Measurements from ENCODE around the gene ENTREP1. TPM values are rescaled to one million over a fixed set of nuclear protein-coding genes. Genes with fewer than 3 reads are reported as not detected.
"Not testable (repeated sequence)": the region's sequence is repeated elsewhere in the genome, so short reads cannot be mapped to it uniquely, and the experiment has no call there.

Gene ENTREP1
- total RNA-seq, 4 donors from 2014 or later: 1.5 to 9.2 (median 3.2) TPM

DNA sequence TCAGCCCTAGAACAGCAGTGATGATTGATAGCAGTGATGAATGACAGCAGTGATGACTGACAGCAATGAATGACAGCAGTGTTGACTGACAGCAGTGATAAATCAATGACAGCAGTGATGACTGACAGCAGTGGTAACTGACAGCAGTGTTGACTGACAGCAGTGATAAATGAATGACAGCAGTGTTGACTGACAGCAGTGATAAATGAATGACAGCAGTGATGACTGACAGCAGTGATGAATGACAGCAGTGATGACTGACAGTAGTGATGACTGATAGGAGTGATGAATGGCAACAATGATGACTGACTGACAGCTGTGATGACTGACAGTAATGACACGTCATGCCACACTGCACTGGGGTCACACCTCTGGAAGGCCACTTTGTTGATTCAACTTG, 106.8 kb downstream of the ENTREP1 start:
- no peak for DNase-seq
- Histone ChIP-seq H3K9me3 (no peaks in the 10 kb centered on the region), H3K4me3 (no peak overlapping the region), H3K36me3 (no peaks in the 10 kb centered on the region), H3K27ac (no peak overlapping the region), H3K4me1 (no peaks in the 10 kb centered on the region), H3K27me3 (no peaks in the 10 kb centered on the region)
- intact Hi-C loops (cut with DNase I): no loop called here
- no peak for TF ChIP-seq POLR2A (IDR thresholded peaks at IDR 0.05)
- TF ChIP-seq, protein P1, sequence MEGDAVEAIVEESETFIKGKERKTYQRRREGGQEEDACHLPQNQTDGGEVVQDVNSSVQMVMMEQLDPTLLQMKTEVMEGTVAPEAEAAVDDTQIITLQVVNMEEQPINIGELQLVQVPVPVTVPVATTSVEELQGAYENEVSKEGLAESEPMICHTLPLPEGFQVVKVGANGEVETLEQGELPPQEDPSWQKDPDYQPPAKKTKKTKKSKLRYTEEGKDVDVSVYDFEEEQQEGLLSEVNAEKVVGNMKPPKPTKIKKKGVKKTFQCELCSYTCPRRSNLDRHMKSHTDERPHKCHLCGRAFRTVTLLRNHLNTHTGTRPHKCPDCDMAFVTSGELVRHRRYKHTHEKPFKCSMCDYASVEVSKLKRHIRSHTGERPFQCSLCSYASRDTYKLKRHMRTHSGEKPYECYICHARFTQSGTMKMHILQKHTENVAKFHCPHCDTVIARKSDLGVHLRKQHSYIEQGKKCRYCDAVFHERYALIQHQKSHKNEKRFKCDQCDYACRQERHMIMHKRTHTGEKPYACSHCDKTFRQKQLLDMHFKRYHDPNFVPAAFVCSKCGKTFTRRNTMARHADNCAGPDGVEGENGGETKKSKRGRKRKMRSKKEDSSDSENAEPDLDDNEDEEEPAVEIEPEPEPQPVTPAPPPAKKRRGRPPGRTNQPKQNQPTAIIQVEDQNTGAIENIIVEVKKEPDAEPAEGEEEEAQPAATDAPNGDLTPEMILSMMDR (IDR thresholded peaks at IDR 0.05): no peak
- WGBS, 2 donors: 85 to 90% methylated on average over 1 of the region's 1 CpG

DNA sequence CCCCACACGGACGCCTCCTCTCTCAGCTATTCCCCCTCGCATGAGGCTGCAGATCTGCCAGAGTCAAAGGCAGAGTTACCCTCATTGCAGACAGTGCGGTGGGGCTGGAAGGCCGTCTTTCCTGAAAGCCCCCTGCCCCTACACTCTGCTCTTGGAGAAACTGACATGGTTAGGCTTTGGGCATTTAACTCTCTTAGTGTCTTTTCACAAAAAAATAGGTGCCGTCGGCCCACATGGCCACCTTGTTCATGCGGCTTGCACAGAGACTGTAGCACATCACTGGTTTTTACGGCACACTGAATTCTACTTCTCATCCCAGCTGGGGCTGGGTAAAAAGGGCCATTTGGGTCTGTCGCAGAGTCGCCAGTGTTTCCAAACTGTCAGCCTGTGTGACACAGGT, 107.6 kb downstream of the ENTREP1 start:
- Histone ChIP-seq H3K4me3 (no peak overlapping the region), H3K27me3 (no peaks in the 10 kb centered on the region), H3K27ac (no peak overlapping the region), H3K9me3 (no peaks in the 10 kb centered on the region), H3K4me1 (no peaks in the 10 kb centered on the region), H3K36me3 (no peaks in the 10 kb centered on the region)
- TF ChIP-seq POLR2A (IDR thresholded peaks at IDR 0.05): no peak
- TF ChIP-seq, protein P1 (IDR thresholded peaks at IDR 0.05): no peak
- DNase-seq: no peak
- intact Hi-C loops (cut with DNase I): no loop called here
- WGBS, 2 donors: 95 to 97% methylated on average over 6 to 7 of the region's 11 CpGs

DNA sequence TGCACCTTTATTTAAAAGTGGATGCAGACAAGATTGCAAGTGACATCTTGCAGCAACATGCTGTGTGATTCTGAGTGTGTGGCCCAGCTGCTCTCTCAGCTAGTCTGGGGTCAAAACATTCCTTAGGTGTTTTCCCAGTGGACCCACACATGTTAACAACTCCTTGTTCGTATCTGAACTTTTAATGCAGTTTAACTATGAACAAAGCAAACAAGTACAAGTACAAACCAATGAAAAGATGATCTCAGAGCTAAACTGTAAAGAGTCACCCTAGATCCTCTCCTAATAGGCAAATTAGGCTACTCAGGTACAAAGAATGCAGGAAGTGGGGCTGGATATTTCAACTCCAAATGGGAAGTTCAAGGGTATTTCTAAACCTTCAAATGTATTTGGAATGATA, 108.4 kb downstream of the ENTREP1 start:
- no peak for DNase-seq

DNA sequence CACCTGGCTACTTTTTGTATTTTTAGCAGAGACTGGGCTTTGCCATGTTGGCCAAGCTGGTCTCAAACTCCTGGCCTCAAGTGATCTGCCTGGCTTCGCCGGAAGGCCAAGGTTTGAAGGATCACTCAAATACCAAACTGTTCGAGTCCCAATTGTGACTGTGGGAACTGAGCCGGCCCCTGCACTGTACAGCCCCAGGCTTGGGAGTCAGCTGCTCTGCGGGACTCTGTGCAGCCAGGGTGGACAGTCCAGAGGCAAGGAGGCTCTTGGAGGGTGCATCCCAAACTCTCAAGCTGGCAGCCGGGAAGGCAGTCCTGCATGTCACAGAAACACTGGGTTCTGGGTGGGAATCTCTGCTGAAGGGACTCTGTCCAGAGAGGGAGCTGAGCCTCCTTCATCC, 109.0 kb downstream of the ENTREP1 start:
- TF ChIP-seq, protein P1 (IDR thresholded peaks at IDR 0.05): no peak
- TF ChIP-seq POLR2A (IDR thresholded peaks at IDR 0.05): no peak
- intact Hi-C loops (cut with DNase I): no loop called here
- H3K4me3 ChIP-seq: no peak overlapping the region
- H3K27me3 ChIP-seq: no peaks in the 10 kb centered on the region
- no peaks in the 10 kb centered on the region for H3K4me1 ChIP-seq
- no peak overlapping the region for H3K27ac ChIP-seq
- DNase-seq: no peak
- H3K9me3 ChIP-seq: no peaks in the 10 kb centered on the region
- WGBS, 2 donors: 84% methylated on average over 5 of the region's 6 CpGs; no CpG with 5 or more reads in 1 of the 2 donors
- no peaks in the 10 kb centered on the region for H3K36me3 ChIP-seq

More for the DNA sequence above, 108.4 kb downstream of the ENTREP1 start:
- 15 to 17% methylated on average over 1 of the region's 1 CpG for WGBS, 2 donors
- intact Hi-C loops (cut with DNase I): no loop called here
- Histone ChIP-seq H3K9me3 (no peaks in the 10 kb centered on the region), H3K27me3 (no peaks in the 10 kb centered on the region), H3K4me3 (no peak overlapping the region), H3K36me3 (no peaks in the 10 kb centered on the region), H3K4me1 (no peaks in the 10 kb centered on the region), H3K27ac (no peak overlapping the region)
- TF ChIP-seq POLR2A (IDR thresholded peaks at IDR 0.05): no peak
- TF ChIP-seq, protein P1 (IDR thresholded peaks at IDR 0.05): no peak

DNA sequence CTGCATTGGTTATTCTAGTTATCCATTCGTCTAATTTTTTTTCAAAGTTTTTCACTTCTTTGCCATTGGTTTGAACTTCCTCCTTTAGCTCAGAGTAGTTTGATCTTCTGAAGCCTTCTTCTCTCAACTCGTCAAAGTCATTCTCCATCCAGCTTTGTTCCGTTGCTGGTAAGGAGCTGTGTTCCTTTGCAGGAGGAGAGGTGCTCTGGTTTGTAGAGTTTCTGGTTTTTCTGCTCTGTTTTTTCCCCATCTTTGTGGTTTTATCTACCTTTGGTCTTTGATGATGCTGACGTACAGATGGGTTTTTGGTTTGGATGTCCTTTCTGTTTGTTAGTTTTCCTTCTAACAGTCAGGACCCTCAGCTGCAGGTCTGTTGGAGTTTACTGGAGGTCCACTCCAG, 114.6 kb downstream of the ENTREP1 start:
- intact Hi-C loops (cut with DNase I); H3K4me3 ChIP-seq; H3K4me1 ChIP-seq; DNase-seq; H3K27me3 ChIP-seq; H3K9me3 ChIP-seq; H3K36me3 ChIP-seq; H3K27ac ChIP-seq: not testable (repeated sequence)
- 77 to 85% methylated on average over 4 of the region's 4 CpGs for WGBS, 2 donors

DNA sequence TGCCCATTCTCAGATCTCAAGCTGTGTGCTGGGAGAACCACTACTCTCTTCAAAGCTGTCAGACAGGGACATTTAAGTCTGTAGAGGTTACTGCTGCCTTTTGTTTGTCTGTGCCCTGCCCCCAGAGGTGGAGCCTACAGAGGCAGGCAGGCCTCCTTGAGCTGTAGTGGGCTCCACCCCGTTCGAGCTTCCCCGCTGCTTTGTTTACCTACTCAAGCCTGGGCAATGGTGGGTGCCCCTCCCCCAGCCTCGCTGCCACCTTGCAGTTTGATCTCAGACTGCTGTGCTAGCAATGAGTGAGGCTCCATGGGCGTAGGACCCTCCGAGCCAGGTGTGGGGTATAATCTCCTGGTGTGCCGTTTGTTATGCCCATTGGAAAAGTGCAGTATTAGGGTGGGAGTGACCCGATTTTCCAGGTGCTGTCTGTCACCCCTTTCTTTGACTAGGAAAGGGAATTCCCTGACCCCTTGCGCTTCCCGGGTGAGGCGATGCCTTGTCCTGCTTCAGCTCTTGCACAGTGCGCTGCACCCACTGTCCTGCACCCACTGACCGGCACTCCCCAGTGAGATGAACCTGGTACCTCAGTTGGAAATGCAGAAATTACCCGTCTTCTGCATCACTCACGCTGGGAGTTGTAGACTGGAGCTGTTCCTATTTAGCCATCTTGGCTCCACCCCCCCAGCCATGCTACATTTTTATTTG, 115.4 kb downstream of the ENTREP1 start:
- H3K27me3 ChIP-seq; H3K4me3 ChIP-seq; intact Hi-C loops (cut with DNase I); H3K27ac ChIP-seq; DNase-seq; H3K36me3 ChIP-seq; H3K9me3 ChIP-seq; H3K4me1 ChIP-seq: not testable (repeated sequence)
- WGBS, 2 donors: 73 to 84% methylated on average over 8 to 13 of the region's 15 CpGs

Other genes starting within 250 kb of the ENTREP1 start
- gene TJP2, start 150.9 kb upstream of the ENTREP1 start, total RNA-seq: 100 to 1,000 TPM; 101 to 301 (median 152) TPM